Measurements from ENCODE around the gene SLC12A8.

DNA sequence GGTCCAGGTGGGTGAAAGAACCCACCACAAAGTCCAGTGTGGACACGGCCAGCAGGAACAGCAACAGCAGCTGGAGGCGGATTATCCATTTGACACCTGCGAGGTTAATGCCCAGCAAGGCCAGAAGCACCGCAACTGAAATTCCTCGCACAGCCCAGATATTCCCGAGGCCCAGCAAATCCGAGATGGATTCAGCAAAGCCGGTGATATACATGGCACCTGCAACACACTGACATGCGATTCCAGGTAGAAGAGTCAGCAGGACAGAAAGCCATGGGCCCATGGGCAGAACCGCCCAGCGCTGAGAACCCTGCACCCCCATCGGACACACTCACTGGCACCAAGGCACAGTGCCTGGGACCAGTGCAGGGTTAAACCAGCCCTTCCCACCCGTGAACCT, 34.8 kb downstream of the SLC12A8 start:
- TF ChIP-seq EZH2 (IDR thresholded peaks at IDR 0.05; ENCODE audit: insufficient read depth, poor library complexity, severe bottlenecking) (no peak), EZH2phosphoT487 (IDR thresholded peaks at IDR 0.05; ENCODE audit: insufficient read depth, low read depth) (no peak)

Measured in GM23248 (cell line).